ENCODE data around the gene MTX1. TPM values are rescaled to one million over a fixed set of nuclear protein-coding genes. Genes with fewer than 3 reads are reported as not detected.
"Not testable (repeated sequence)": the region's sequence is repeated elsewhere in the genome, so short reads cannot be mapped to it uniquely, and the experiment has no call there.

MTX1 gene
- total RNA-seq, 1 experiment from 2014 or later: 49.1 TPM

DNA sequence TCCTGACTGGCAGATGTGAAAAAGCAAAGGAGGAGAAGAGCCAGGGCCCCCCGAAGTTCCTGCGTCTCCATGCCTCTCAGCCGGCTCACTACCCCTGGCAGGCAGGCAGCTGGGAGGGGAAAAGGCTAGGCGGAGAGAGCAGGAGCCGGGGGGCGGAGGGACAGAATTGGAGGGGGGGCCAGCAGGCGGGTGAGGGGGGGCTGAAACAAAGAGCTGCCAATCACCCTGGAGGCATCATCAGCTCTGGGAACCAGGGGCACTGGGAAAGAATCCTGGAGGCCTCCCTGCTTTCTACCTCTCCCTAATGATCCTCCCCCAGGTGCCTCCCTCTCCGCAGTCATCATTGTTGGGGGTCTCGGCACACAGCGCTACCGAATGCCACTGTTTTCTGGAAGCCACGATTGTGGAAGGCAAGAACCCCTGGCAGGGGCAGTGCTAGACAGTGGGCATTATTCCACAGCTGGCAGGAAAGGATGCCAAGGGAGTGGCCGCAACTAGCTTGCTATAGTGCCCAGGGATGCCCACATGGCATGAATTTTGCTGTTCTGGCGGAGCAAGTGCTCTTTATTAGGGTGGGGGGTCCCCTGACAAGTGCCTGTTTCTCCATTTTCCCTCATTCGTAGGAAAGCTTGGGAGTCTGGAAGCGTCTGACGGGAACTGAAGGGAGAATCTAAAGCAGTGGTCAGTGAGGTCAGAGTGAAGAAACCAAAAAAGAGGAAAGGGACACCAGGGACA lies 522 bp upstream of the MTX1 start, which contains the start of gene THBS3:
Gene THBS3 (minus strand): TSS at position 92 of the 735 bp plus-strand sequence. CDS start 21 bp downstream, at position 71.
- DNase-seq (ENCODE audit: low read depth): peak; percentile 28

DNA sequence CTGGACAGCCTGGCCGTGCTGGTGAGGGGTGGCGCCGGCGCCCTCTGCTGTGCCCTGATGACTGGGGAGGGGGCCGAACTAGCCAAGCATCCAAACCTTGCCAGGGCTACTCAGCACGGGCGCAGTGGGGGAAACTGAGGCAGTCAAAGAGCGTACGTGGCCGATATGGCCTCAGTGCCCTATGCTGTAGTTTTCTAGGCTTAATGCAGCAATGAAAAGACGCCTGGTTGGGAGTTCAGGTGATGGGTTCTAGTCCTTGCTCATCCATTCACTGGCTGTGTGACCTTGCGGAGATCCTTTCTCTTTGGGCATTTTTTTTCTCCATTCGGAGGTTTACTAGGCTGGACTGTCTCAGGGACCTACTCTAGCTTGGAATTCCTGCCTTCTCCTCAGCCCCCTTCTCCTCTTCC lies 822 bp downstream of the MTX1 start:
- DNase-seq (ENCODE audit: low read depth): peak; percentile 5

DNA sequence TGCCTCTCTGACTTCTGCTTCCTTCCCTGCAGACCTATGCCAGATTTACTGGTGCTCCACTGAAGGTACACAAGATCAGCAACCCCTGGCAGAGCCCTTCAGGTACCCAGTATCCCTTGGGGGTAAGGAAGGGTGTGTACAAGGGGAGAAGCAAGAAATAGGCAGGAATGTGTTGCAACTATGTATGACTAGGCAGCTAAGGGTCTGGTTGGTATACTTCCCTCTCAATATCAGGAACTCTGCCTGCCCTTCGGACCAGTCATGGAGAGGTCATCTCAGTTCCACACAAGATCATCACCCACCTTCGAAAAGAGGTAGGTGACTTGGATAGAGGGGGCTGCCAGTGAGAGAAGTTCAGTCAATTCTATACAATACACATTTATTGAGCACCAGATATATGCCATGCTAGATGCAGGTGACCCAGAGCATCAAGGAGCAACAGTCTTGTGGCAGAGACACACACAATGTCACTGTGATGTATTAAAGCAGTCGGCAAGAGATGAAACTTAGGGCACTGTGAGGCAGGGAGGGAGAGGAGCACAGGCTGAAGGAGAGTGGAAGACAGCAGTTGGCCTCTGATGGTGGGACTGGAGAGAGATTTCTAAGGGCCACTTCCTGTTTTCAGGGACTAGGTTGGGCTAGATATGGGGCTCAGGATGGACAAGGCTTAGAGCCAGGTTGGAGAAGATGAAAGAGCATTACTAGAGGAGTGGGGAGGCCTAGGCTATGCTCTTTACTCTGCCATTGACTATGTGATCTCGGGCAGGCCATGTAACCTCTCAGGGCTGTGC lies 2.0 kb downstream of the MTX1 start:
- no peak for DNase-seq (ENCODE audit: low read depth)

DNA sequence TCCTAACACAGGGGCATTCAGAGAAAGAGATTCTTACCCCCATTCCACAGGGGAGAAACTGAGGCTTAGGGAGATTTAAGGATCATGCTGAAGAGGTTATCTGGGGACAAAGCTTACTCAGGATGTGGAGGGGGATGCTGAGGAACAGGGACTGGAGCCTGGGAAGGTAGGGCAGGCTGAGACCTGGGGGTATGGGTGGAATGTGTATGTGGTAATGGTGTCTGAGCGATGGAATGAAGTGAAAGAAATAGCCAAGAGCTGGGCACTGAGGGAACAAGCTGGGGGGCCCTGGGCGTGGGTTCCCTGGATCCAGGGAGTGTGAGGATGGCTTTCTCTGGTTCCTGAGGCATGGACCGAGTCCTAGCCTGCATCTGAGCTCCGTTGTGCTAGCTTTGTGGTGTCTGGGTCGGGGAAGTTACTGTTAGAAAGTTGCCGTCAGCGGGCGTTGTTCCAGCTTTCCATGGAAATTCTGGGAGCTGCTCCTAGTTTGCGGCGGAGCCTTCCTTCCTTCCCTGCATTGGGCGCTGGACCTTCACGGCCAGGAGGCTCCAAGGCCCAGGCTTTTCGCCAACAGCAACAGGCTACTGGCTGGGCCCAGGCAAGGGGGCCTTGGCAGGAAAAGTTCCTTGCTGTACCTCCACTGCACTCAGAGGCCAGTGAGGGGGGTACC lies 3.0 kb downstream of the MTX1 start:
- not testable (repeated sequence) for DNase-seq (ENCODE audit: low read depth)

GRCh38 chr1:155212051-155212440 lies 3.6 kb downstream of the MTX1 start:
- DNase-seq (ENCODE audit: low read depth): not testable (repeated sequence)

GRCh38 chr1:155214702-155215101 lies 6.2 kb downstream of the MTX1 start:
- not testable (repeated sequence) for DNase-seq (ENCODE audit: low read depth)

DNA sequence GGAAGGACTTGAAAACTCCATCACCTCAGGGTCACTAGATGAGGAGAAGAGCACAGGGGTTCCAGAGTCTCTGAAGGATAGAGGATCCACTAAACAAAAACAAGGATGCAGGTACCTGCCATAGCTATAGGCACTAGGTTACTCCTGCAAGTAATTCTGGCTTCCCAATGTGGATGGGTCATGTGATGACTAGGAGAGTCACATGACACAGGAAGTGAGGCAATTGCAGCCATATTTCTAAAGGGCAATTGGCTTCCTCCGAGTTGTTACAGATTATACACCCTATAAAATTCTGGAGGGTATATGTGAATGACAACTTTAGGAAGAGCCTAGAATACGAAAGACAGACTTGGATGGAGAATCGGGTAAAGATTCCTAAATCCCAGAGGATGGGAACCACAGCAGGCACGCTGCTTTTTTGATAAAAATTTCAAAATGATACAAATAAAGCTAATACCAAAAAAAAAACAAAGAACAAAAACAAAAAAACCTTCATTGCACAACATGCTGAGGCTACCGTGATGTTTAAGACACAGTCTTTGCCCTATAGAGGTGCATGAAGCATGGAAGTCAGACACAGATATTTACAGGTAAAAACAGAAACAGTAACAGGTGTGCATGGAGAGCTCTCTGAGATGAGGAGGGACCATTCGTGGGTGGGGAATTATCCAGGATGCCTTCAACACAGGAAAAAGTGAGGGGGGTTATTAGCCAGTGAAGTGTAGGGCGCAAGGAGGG lies 10.5 kb downstream of the MTX1 start:
- DNase-seq (ENCODE audit: low read depth): peak; percentile 50

GRCh38 chr1:155219592-155220031 lies 11.1 kb downstream of the MTX1 start:
- DNase-seq (ENCODE audit: low read depth): no peak

DNA sequence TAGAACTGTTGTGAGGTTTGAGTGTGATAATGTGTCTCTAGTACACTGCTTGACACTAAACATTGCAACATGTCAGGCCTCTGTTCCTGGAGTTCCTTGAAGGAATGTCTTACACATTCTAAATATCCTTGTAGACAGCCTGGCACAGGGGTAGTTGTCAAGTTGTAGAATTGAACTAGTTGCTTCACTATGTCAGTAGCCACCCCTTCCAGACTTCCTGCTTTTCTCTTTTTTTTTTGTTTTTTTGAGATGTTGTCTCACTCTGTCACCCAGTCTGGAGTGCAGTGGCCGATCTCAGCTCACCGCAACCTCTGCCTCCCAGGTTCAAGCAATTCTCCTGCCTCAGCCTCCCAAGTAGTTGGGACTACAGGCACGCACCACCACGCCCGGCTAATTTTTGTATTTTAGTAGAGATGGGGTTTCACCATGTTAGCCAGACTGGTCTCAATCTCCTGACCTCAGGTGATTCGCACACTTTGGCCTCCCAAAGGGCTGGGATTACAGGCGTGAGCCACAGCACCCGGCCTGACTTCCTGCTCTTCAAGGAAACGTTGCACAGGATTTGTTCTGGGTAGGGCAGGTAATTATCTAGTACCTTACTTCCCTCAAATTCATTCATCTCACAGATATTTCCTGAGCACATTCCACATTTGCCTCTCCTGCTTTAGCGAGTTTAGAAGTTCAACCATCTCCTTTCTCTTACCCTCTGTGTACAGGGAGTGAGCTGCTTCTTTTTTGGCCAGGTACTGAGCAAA lies 11.9 kb downstream of the MTX1 start:
- DNase-seq (ENCODE audit: low read depth): not testable (repeated sequence)

GRCh38 chr1:155223047-155223446 lies 14.6 kb downstream of the MTX1 start:
- DNase-seq (ENCODE audit: low read depth): no peak

DNA sequence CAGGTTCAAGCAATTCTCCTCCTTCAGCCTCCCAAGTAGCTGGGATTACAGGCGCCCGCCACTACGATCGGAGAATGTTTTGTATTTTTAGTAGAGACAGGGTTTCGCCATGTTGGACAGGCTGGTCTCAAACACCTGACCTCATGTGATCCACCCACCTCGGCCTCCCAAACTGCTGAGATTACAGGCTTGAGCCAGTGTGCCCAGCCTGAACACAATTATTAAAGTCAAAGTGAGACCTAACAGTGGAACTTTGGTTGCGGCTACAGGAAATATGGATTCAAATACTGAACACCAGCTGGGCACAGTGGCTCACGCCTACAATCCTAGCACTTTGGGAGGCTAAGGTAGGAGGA lies 16.9 kb downstream of the MTX1 start:
- not testable (repeated sequence) for DNase-seq (ENCODE audit: low read depth)

GRCh38 chr1:155226188-155226909 lies 17.9 kb downstream of the MTX1 start:
- DNase-seq (ENCODE audit: low read depth): peak; percentile 81

GRCh38 chr1:155226910-155227260 lies 18.4 kb downstream of the MTX1 start:
- DNase-seq (ENCODE audit: low read depth): peak; percentile 60

GRCh38 chr1:155227261-155228095 lies 19.0 kb downstream of the MTX1 start:
- peak; percentile 99 for DNase-seq (ENCODE audit: low read depth)

GRCh38 chr1:155228096-155228427 lies 19.6 kb downstream of the MTX1 start:
- DNase-seq (ENCODE audit: low read depth): no peak

DNA sequence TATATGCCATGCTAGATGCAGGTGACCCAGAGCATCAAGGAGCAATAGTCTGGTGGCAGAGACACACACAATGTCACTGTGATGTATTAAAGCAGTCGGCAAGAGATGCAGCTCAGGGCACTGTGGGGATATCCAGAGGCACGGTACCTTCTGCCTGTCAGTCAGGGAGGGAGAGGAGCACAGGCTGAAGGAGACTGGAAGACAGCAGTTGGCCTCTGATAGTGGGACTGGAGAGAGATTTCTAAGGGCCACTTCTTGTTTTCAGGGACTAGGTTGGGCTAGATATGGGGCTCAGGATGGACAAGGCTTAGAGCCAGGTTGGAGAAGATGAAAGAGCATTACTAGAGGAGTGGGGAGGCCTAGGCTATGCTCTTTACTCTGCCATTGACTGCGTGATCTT lies 22.8 kb downstream of the MTX1 start:
- not testable (repeated sequence) for DNase-seq (ENCODE audit: low read depth)

DNA sequence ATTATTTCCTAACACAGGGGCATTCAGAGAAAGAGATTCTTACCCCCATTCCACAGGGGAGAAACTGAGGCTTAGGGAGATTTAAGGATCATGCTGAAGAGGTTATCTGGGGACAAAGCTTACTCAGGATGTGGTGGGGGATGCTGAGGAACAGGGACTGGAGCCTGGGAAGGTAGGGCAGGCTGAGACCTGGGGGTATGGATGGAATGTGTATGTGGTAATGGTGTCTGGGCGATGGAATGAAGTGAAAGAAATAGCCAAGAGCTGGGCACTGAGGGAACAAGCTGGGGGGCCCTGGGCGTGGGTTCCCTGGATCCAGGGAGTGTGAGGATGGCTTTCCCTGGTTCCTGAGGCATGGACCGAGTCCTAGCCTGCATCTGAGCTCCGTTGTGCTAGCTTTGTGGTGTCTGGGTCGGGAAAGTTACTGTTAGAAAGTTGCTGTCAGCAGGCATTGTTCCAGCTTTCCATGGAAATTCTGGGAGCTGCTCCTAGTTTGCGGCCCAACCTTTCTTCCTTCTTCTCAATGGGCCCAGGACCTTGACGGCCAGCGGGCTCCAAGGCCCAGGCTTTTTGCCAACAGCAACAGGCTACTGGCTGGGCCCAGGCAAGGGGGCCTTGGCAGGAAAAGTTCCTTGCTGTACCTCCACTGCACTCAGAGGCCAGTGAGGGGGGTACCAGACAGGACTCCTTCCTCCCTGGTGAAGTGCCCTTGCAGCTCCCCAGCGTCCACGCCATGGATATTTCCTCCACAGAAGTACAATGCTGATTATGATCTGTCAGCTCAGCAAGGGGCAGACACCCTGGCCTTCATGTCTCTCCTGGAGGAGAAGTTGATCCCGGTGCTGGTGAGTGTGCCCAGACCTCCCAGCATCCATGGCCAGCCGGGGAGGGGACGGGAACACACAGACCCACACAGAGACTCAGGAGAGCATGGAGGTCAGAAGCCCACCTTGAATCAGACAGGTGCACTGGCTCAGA lies 23.8 kb downstream of the MTX1 start:
- DNase-seq (ENCODE audit: low read depth): not testable (repeated sequence)

DNA sequence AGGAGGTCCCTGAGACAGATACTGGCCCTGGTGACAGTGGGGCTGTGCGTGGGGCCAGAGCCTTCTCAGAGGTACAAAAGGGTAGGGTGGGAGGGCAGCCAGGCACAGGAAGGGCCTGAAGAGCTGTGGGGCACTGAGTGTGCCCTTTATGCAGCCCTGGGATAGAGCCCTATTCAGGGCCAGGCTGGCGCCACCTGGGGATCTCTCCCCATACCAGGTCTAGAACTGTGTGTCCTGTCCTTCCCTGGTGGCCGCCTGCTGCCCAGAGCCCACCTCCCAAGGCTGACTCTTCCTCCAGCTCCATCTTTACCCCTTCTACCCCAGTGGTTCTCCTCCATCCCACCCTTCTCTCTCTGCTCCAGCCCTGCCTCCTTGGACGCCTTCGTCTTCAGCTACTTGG lies 25.0 kb downstream of the MTX1 start:
- not testable (repeated sequence) for DNase-seq (ENCODE audit: low read depth)

Data from LHCN-M2 (cell line).